HEK293T (cell line): ENCODE data around the gene PCBP3.

Experiments used
- BHLHE40 ChIP-seq: fragments of 450-650 bp; IDR thresholded peaks from 2 replicates; pipeline ENCODE4 v1.6.1; 2016; ENCODE audit warnings: mild to moderate bottlenecking, moderate library complexity, borderline replicate concordance
- ELF4 ChIP-seq: fragments of 450-650 bp; IDR thresholded peaks from 2 replicates; pipeline ENCODE4 v1.6.1; 2017; ENCODE audit warnings: antibody characterized with exemption
- FOXM1 ChIP-seq: fragments of 450-650 bp; IDR thresholded peaks from 2 replicates; pipeline ENCODE4 v1.6.1; 2017; ENCODE audit warnings: mild to moderate bottlenecking, borderline replicate concordance
- HDGF ChIP-seq: fragments of 450-650 bp; IDR thresholded peaks from 2 replicates; pipeline ENCODE4 v1.6.1; 2017; ENCODE audit warnings: antibody characterized with exemption, borderline replicate concordance
- L3MBTL2 ChIP-seq: fragments of 450-650 bp; conservative IDR thresholded peaks from 2 replicates; pipeline ENCODE4 v1.6.1; 2016; ENCODE audit warnings: mild to moderate bottlenecking
- LEF1 ChIP-seq: fragments of 450-650 bp; IDR thresholded peaks from 2 replicates; pipeline ENCODE4 v1.6.1; 2017; ENCODE audit warnings: mild to moderate bottlenecking, borderline replicate concordance
- NFRKB ChIP-seq: fragments of 450-650 bp; IDR thresholded peaks from 2 replicates; pipeline ENCODE4 v1.6.1; 2016; ENCODE audit warnings: mild to moderate bottlenecking, moderate library complexity
- PKNOX1 ChIP-seq: fragments of 450-650 bp; IDR thresholded peaks from 2 replicates; pipeline ENCODE4 v1.6.1; 2016
- SP1 ChIP-seq: fragments of 450-650 bp; IDR thresholded peaks from 2 replicates; pipeline ENCODE4 v1.6.1; 2017
- TARDBP ChIP-seq: fragments of 450-650 bp; IDR thresholded peaks from 2 replicates; pipeline ENCODE4 v1.6.1; 2016
- ZNF384 ChIP-seq: fragments of 450-650 bp; IDR thresholded peaks from 2 replicates; pipeline ENCODE4 v1.6.1; 2016

- TF ChIP-seq ELF4 (no peak), BHLHE40 (no peak), TARDBP (no peak), FOXM1 (no peak), L3MBTL2 (no peak), HDGF (no peak), SP1 (no peak), PKNOX1 (no peak), NFRKB (no peak), LEF1 (no peak), ZNF384 (no peak)
These were observed 279.1 kb downstream of the PCBP3 start for GRCh38 chr21:45922648-45923047.
